B cell (primary cell): ENCODE results near the gene TNFRSF12A.

Experiments used
- EZH2 ChIP-seq: IDR thresholded peaks from 2 replicates; pipeline ENCODE4 v1.6.1; 2012; ENCODE audit warnings: borderline replicate concordance, low read depth, mild to moderate bottlenecking, moderate library complexity, low read length; ENCODE audit not compliant: insufficient read depth, poor library complexity, severe bottlenecking
- TF ChIP-seq, protein P1 (sequence below): fragments of 200-600 bp; IDR thresholded peaks from one replicate; pipeline ENCODE4 v1.8.0; 2022; ENCODE audit warnings: antibody characterized with exemption, mild to moderate bottlenecking

DNA sequence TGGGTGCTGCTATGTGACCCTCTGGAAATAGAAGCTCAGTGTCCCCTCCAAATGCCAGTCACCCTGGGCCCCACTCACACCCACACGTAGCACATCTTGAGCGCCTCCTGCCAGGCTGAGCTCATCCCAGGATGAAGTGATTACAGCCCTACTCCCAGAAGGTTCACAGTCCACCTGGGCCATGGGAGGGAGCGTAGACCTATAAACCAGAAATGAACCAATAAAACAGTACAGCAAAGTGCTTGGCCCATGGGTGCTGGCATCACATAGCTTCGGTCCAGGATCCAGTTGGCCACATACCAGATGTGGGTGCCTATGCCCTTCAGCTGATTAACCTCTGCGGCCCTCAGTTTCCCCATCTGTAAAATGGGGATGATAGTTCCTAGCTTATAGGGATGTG lies 18.7 kb downstream of the TNFRSF12A start:
- TF ChIP-seq EZH2, result no peak
- TF ChIP-seq, protein P1, sequence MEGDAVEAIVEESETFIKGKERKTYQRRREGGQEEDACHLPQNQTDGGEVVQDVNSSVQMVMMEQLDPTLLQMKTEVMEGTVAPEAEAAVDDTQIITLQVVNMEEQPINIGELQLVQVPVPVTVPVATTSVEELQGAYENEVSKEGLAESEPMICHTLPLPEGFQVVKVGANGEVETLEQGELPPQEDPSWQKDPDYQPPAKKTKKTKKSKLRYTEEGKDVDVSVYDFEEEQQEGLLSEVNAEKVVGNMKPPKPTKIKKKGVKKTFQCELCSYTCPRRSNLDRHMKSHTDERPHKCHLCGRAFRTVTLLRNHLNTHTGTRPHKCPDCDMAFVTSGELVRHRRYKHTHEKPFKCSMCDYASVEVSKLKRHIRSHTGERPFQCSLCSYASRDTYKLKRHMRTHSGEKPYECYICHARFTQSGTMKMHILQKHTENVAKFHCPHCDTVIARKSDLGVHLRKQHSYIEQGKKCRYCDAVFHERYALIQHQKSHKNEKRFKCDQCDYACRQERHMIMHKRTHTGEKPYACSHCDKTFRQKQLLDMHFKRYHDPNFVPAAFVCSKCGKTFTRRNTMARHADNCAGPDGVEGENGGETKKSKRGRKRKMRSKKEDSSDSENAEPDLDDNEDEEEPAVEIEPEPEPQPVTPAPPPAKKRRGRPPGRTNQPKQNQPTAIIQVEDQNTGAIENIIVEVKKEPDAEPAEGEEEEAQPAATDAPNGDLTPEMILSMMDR, result no peak
